Fibroblast of the aortic adventitia (primary cell): Measurements from ENCODE around the gene ITPRIPL2. TPM values are rescaled to one million over a fixed set of nuclear protein-coding genes. Genes with fewer than 3 reads are reported as not detected.

Experiments
- DNase-seq: peaks from one replicate; pipeline ENCODE4 v3.0.0-alpha.2; 2010; ENCODE audit warnings: low read depth
- H3K4me3 ChIP-seq: 2 replicates; pipeline ENCODE4 v1.5.1; 2011; ENCODE audit warnings: low read depth, mild to moderate bottlenecking, control low read depth, low read length, moderate library complexity
- CTCF ChIP-seq: IDR thresholded peaks from 2 replicates; pipeline ENCODE4 v1.5.1; 2011; ENCODE audit warnings: mild to moderate bottlenecking, low read length, control low read depth, inconsistent platforms; ENCODE audit not compliant: insufficient read depth
- total RNA-seq: library from RNA; depleted of rRNA; stranded (reverse); fragments of >200 nt; gene quantifications from 2 replicates; pipeline ENCODE4 v1.2.3, GENCODE V29; 2012; ENCODE audit warnings: low replicate concordance

The ITPRIPL2 gene
- total RNA-seq, 1 donor, result 60.1 TPM

- TF ChIP-seq CTCF, result no peak
- no peak for DNase-seq
Observed at GRCh38 chr16:19093631-19094541, 19.9 kb upstream of the ITPRIPL2 start.

GRCh38 chr16:19094542-19095365 lies 19.0 kb upstream of the ITPRIPL2 start:
- TF ChIP-seq CTCF, result no peak
- no peak overlapping the region for H3K4me3 ChIP-seq
- DNase-seq, result no peak

More at GRCh38 chr16:19093631-19094541, 19.9 kb upstream of the ITPRIPL2 start:
- no peak overlapping the region for H3K4me3 ChIP-seq

- no peak for TF ChIP-seq CTCF
- no peak overlapping the region for H3K4me3 ChIP-seq
- DNase-seq, result no peak
Observed at GRCh38 chr16:19095654-19096053, 18.1 kb upstream of the ITPRIPL2 start.

- no peak for DNase-seq
- H3K4me3 ChIP-seq, result no peak overlapping the region
- TF ChIP-seq CTCF, result no peak
Observed at GRCh38 chr16:19098173-19098572, 15.6 kb upstream of the ITPRIPL2 start.

GRCh38 chr16:19102187-19102872 lies 11.4 kb upstream of the ITPRIPL2 start:
- no peak for TF ChIP-seq CTCF
- DNase-seq, result no peak
- no peak overlapping the region for H3K4me3 ChIP-seq

GRCh38 chr16:19104607-19105006 lies 9.2 kb upstream of the ITPRIPL2 start:
- H3K4me3 ChIP-seq, result no peak overlapping the region
- no peak for TF ChIP-seq CTCF
- no peak for DNase-seq
